Dedifferentiated amniotic fluid mesenchymal stem cell (primary cell): ENCODE measurements around the gene SPECC1.
"Not testable (repeated sequence)": the region's sequence is repeated elsewhere in the genome, so short reads cannot be mapped to it uniquely, and the experiment has no call there.

Experiments
- DNase-seq: peaks from one replicate; pipeline ENCODE4 v3.0.0-alpha.2; 2016; ENCODE audit errors: extremely low spot score

Gene SPECC1

DNA sequence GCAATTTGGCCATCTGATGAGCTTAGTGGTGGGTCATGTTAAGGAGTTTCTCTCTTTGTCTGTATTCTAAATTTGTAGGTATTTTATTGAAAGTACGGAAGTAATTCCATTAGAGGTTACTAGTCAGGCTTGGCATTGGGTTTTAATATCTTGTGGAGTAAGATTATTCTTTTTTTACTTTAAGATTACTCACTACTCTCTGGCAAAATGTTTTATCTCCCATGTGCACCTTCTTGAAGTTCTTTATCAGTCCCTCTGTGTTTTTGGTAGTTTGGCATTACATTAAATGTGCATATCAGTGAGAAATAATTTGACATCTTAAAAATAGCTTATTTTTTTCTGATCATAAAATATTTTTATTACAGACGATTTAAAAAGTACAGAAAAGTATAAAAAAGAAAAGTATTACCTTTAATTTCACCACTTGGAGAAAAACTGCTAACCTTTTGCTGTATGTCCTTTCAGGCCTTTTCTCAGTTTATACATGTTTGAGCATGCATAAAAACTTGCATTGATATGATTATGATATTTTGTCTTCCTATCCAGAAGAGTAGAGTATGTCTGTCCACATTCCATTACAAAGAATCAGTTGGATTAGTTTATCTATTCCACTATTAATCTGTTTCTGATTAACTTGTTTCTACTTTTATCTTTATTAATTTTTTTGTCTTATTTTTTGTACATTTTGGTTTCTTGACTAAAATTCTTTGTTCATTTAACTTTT is 198.3 kb downstream of the SPECC1 start:
- no peak for DNase-seq

DNA sequence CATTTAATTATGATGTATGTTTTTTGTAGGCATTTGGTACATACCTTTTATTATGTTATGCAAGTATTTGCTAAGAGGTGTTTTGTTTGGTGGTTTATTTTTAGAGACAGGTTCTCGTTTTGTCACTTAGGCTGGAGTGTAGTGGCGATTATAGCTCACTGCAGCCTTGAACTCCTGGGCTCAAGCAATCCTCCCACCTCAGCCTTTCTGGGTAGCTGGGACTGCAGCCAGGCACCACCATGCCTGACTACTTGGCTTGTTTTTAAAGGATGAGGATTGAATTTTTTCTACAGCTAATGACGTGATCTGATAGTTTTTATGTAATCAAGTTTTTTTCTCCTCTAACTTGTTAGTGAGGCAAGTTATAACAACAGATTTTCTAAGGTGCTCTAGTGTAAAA is 199.6 kb downstream of the SPECC1 start:
- DNase-seq, result no peak

DNA sequence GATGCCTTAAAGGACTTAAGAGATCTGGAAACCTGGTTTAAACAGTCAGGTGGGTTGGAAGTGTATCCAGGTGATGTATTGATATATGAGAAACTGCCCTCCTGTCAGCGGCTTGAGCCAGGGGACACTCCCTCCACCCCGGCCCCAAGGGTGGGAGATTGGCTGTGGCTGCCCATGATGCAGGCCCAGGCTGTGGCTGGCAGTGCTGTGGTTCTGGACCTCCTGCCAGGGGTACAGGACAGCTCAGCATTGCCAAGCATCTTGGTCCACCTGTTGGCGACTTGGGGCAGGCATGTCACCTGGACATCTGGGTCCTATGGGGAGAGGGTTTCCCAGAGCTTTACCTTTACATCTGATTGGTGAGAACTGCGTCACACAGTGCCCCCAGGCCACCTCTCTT is 201.0 kb downstream of the SPECC1 start:
- DNase-seq, result no peak

DNA sequence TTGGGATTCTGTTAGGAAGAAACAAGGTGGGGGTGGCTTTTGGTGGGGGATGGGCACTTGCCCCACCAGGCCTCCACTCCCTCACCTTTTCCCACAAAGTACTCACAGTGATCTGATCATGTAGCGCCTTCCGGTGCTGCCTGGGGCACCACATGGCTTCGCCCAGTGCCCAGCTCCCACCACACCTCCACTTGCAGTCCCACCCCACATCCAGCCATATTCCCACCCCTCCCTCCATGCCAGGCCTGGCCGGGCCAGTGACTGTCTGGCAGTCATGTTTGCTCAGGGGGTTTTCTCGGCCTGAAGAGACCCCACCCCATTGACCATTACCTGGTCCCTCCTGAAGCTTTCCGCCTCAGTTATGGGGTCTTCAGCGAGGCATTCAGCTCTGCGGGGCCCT is 201.5 kb downstream of the SPECC1 start:
- no peak for DNase-seq

DNA sequence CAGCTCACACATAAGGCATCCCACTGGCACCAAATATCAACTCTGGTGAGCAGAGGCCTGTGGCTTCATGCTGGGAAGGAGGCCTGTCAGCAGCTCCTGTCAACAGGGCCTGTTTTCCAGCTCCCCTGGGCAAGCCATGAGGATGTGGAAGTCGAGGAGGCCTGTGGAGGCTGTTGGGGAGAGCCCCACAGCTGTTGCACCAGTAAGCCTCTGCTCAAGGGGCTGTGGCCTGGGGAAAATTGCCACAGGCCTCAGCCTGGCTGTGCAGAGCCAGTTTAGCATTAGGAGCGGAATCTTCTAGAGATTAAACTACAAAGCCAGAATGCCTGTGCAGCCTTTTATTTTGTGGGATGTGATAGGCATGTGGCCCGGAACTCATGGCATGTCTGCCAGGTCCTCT is 202.1 kb downstream of the SPECC1 start:
- no peak for DNase-seq

DNA sequence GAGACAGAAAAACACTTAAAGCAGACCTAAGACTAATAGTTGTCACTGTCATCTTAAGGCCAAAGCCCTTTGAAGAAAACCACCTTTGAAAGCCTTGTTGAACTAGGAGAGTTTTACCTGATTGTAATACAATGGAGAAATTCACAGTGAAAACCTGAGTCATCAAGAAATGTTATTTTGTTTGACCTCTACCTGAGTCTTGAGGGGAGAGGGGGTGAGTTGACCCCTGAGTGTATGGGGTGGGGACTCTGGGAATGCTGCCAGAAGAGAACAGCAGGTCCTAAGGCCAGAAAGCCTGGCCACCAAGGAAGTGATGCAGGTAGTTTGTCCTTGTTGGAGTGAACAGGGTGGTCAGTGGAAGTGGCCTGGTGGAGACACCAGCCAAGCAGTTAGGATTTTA is 204.3 kb downstream of the SPECC1 start:
- DNase-seq, result no peak

DNA sequence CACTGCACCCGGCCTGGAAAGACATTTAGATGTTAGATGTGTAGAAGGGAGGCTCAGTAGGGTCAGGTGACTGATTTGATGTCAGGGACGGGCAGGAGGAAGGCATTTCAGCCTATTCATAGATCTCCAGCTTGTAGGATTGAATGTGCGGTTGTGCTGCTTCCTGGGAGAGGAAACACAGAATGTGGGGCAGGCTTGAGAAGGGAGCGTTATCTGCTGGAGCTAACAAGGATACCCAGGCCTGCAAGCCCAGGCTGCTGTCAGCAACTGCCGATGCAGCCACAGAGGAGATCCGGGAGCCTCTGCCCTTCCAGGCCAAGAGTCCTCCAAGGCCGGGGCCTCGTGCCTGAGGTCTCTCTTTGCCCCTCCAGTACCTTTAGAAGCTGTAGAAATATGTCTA is 205.6 kb downstream of the SPECC1 start:
- no peak for DNase-seq

DNA sequence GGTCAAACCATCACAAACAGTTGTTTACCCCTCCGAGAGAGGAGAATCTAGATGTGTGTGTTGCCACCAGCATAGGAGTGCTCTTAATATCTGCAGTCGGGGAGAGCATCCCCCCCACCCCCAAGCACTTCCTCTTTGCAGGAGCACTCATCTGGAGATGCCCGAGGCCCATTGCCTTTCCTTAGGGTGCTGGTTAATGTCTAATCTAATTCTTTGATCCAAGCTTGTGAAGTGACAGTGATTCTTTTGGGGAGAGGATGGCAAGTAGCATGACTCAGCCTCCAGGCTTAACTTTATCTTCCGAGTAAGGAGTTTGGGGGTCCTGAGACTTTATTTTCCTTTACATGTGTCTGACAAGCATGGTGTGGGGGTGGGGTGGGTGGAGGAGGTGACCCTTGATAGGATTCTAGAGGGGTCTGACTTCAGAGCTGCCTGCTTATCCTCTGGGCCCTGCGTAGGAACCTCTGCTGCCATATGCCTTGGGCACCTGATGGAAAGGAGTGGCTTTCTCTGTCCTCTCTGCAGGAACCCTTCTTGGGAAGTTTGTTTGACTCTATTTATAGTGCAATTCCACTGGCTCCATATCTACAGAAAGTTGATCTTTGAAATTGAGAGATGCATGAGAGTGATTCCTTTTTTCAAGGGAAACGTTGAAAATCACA is 207.1 kb downstream of the SPECC1 start:
- DNase-seq, result no peak

DNA sequence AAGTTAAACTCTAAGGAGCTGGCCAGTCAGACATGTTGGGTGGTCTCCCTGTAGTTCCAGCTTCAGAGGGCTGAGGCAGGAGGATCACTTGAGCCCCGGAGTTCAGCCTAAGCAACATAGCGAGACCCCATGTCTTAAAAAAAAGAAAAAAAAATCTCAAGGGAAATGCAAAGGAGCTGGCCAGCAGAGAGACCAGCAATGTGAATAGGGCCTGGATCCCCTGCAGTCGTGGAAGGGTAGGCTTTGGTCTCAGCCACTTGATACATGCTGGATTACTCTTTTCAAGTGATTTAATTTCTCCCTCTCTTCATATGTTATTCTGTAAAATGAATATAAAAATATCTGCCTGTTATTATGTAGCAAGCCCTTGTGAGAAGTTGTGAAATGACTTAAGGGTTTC is 207.7 kb downstream of the SPECC1 start:
- DNase-seq, result no peak

DNA sequence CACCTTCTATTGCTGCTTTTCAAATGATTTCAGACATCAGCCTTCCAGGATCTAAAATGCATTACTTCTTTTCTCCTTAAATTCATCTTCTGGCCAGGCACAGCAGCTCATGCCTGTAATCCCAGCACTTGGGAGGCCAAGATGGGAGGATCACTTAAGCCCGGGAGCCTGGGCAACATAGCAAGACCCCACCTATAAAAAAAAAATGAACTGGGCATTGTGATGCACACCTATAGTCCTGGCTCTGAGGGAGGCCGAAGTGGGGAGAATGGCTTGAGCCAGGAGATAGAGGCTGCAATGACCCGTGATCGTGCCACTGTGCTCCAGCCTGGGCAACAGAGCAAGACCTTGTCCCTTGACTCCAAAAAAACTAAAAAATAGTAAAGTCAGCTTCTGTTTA is 208.5 kb downstream of the SPECC1 start:
- no peak for DNase-seq

DNA sequence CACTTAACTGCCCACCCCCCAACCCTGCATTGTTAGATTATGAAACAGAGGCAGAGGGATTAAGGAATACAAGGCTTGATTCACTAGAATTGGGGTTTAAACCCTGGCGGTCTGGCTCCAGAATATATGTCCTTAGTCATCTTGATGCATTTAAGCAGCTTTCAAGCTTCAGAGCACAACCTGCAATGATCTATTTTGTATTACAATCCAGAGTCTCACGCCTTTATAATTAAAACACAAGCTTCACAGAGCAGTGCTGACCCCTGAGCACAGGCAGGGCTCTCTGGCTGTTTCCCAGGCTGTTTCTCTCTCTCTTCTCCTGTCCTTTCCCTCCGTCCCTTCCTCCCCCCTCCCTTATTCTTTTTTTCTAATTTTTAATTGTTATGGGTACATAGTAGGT is 209.1 kb downstream of the SPECC1 start:
- no peak for DNase-seq

DNA sequence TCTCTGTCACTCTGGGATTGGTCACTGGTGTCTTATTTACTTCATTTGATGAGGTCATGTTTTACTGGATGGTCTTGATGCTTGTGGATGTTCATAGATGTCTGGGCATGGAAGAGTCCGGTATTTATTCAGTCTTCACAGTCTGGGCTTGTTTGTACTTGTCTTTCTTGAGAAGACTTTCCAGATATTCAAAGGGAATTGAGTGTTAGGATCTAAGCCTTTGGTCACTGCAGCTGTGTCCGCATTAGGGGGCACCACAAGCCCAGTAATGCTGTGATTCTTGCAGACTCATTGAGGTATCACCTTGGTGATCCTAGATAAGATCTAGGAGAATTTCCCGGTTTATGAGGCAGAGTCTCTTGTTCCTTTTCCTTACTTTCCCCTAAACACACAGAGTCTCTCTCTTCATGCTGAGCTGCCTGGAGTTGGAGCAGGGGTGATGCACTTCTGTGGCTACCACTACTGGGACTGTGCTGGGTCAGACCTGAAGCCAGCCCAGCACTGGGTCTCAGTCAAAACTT is 214.7 kb downstream of the SPECC1 start:
- no peak for DNase-seq

DNA sequence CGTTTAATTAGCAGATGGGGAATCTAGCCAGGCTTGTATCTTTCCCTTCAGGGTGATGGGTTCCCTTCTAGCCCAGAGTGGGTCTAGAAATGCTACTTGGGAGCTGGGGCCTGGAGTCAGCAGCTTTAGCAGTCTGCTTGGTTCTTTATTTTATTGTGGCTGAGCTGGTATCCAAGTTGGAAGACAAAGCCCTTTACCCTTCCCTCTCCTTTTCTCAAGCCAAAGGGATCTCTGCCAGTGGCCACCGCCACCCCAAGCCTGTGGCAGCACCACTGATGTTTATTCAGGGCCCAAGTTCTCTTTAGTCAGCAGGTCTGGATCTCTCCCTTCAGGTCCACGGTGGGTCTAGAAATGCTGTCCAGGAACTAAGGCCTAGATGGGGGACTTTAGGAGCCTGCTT is 215.2 kb downstream of the SPECC1 start:
- no peak for DNase-seq

DNA sequence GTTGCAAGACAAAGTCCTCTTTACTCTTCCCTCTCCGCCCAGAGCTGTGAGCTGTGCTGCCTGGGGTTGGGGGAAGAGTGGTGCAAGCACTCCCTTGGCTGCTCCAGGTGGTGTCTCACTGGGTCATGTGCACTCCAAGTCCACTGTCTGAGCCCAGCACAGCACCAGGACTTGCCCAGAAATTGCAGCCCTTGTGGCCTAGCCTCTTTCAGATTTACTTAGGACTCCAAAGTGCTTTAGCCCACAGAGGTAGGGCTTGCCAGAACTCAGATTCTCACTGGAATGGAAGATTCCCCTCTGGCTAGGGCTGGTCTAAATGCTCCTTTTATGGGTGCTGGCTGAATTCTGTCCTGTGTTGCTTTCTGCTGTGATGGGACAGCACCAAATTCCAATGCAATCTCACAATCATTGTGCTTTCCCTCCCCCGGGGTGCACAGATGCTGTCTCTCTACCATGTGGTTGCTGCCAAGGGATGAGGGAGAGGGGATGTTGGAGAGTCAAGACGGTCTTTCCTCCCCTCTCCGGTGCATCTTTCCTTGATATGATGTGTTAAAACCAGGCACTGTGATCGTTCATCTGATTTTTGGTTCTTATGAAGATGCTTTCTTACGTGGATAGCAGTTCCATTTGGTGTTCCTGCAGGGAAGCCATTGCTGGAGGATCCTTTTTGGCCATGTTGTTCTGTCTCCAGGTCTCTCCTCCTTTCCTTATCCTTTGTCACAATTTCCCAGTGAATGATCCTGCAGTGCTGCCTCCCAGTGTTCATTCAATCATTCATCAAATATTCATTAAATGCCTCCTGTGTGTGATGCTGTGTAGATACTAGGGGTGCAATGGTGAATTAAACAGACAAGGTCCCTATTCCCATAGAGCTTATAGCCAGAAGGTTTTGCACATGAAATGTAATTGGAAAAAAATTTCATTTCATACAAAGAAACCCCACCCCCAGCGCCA is 216.3 kb downstream of the SPECC1 start:
- DNase-seq, result no peak

DNA sequence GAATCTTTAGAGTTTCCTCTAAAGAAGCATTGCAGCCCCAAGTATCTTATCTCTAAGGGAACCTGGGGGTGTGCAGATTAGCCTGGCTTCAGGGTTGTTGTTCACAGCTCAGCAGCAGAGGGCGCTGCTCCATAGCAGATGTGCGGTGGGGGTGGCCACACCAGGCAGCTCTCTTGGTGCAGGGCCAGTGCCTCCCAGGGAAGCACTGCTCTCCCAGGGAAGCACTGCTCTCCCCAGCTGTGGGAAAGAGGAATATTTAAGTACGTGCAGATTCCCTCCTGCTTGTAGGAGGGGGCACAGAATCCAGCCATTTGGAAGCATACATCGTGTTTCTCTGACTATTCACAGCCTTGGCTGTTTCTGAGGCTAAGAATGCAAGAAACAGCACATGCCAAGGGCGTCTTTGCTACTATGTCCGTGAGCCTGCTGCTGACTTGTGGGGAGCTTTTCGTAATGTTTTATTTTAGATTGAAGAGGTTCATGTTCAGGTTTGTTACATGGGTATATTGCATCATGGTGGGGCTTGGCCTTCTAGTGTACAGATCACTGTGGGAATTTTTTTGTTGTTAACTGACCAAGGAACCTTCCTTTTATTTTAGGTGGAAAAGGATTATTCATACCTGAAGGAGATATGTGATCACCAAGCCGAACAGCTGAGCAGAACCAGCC is 217.8 kb downstream of the SPECC1 start:
- peak; percentile 74 for DNase-seq

DNA sequence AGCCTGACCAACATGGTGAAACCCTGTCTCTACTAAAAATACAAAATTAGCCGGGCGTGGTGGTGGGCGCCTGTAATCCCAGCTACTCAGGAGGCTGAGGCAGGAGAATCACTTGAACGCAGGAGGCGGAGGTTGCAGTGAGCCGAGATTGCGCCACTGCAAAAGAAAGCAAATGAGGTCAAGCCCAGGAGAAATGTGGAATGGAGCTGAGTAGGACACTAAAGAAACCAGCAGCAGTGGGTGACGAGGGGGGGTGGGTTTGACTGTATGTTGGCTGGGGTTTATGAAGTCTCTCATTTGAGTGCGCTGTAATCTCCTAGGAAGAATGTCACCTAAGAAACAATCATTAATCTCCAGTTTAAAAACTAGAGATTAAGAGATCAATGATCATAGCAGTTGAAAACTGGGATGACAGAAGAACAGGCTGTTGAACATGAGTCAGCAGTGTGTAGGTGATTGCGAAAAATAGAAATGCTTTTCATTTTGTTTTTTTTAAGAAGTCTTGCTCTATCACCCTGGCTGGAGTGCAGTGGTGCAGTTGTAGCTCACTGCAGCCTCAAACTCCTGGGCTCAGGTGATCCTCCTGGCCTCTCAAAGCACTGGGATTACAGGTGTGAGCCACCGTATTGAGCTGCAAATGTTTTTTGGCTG is 218.7 kb downstream of the SPECC1 start:
- not testable (repeated sequence) for DNase-seq

DNA sequence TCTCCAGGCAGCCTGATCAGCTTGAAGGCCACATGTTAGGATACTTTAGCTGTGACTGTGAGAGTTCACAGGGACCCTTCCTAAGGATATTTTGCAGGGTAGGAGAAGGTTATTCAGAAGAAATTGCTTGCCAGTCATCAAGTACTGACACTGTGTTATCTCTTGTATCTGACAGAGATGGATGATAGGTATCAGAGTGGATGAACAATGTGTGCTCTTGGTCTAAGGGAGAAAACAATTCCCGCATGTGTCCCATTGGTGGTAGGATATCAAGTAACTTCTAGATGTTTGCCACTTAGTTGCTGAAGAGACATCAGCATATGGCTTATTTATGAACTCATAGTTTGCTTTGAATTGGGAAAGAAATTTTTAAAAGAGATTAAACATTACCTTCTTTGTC is 219.3 kb downstream of the SPECC1 start:
- DNase-seq, result no peak

DNA sequence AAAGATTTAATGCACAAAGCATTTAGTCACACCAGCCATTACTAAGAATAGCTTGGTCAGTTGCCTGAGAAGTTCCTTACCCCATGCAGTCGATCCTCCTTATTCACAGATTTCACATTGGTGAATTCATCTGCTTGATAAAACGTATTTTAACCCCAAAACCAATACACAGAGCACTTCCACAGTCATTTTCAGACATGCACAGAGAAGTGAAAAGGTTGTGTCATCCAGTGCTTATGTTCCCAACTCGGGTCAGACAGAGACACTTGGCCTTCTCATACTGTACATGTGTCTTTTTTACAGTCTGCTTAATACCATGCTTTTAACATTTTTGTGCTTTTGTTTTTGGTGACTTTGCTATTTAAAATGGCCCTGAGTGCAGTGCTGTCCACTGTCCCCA is 219.7 kb downstream of the SPECC1 start:
- DNase-seq, result no peak

DNA sequence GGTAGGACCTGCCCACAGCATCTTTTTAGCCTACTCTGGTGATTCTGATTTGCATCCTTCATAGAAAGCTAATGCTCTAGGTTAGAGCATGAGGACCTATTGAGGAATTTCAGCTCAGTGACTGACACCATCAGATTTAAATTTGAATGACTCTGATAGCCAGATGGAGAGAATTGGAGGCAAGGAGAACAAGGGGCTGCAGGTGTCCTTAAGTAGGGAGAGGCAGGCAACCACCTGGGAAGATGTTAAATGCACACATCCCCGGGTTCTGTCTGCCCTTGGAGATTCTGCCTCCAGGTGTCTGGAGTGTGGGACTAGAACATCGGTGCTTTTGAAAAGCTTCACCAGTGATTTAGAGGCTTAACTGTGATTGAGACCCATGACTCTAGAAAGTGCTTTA is 221.8 kb downstream of the SPECC1 start:
- DNase-seq, result no peak

DNA sequence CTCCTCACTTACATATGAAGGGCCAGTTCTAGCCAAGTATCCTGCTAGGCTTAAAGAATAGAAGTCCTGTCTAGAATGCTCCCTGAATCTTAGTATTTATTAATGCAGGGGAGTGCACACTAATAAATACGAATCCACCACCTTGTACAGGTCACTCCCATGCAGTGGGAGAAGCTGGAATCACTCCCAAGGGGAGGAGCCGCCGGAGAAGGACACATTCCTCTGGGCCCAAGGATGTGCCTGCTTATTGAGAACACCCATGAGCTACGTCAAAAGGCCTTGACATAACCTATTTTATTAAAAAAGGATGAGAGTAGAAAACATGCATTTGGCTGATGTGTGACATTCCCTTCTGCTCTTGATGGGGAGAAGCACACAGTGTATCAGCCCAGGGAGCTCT is 223.5 kb downstream of the SPECC1 start:
- no peak for DNase-seq

DNA sequence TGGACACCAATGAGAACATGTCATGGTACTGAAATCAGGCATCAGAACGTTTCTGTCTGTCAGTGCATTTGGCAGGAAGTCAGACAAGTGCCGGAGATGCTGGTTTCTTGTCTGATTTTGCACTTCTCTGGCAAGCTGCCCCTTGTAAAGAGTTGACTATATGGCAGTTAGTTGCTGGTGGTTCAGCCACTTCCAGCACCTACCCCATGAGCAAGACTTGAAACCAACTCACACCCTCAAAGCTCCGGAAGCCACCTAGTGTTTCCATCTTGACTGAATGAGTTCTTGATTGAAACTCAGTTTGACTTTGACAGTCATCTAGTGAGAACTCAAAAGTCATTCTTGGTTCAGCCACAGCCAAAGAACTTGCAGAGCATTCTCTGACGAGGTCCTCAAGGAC is 225.1 kb downstream of the SPECC1 start:
- no peak for DNase-seq
